ENCODE data around the gene PPM1H.

GRCh38 chr12:62654326-62655241 lies 280.4 kb downstream of the PPM1H start:
- no peak for TF ChIP-seq CTCF (IDR thresholded peaks at IDR 0.05)
- no peak for TF ChIP-seq EZH2 (IDR thresholded peaks at IDR 0.05; ENCODE audit: borderline replicate concordance, insufficient read depth, low read depth, low read length, poor library complexity, severe bottlenecking)

Measured in B cell (primary cell).